Measurements from ENCODE around the gene BNIP3. TPM values are rescaled to one million over a fixed set of nuclear protein-coding genes. Genes with fewer than 3 reads are reported as not detected.

The BNIP3 gene
- total RNA-seq, 1 experiment from 2014 or later = 113 TPM

GRCh38 chr10:132018446-132018845 is 36.7 kb upstream of the BNIP3 start (continued):
- TF ChIP-seq JAZF1 (CRISPR knock-in tag; IDR thresholded peaks at IDR 0.05) (no peak), ERG (CRISPR knock-in tag; IDR thresholded peaks at IDR 0.05) (no peak), NR3C1 (CRISPR knock-in tag; conservative IDR thresholded peaks at IDR 0.05; ENCODE audit: low read depth) (no peak)

- DNase-seq (ENCODE audit: low spot score) (no peak), ATAC-seq (no peak)
- Mint-ChIP-seq H3K4me1 (peaks cover 28% of the 10 kb centered on the region), H3K9me3 (no peaks in the 10 kb centered on the region), H3K36me3 (no peaks in the 10 kb centered on the region), H3K27me3 (ENCODE audit: low read depth) (peaks cover 3% of the 10 kb centered on the region; the same call in 1 of the 2 replicates), H3K27ac (no peak overlapping the region), H3K4me3 (no peak overlapping the region)
- ChIA-PET POLR2A (no interaction called here), CTCF (no interaction called here)
- no peak for TF ChIP-seq ZNF317 (CRISPR knock-in tag; IDR thresholded peaks at IDR 0.05; ENCODE audit: borderline replicate concordance, low read depth)
- no peak for TF ChIP-seq PRRX2 (CRISPR knock-in tag; IDR thresholded peaks at IDR 0.05)
- no peak for TF ChIP-seq NFYB (CRISPR knock-in tag; conservative IDR thresholded peaks at IDR 0.05; ENCODE audit: low read depth)
- TF ChIP-seq ERG (CRISPR knock-in tag; IDR thresholded peaks at IDR 0.05) = no peak
- TF ChIP-seq NFE2L1 (CRISPR knock-in tag; IDR thresholded peaks at IDR 0.05) = no peak
- TF ChIP-seq JAZF1 (CRISPR knock-in tag; IDR thresholded peaks at IDR 0.05) = no peak
- no peak for TF ChIP-seq ZNF121 (CRISPR knock-in tag; IDR thresholded peaks at IDR 0.05)
- TF ChIP-seq ATF6 (CRISPR knock-in tag; IDR thresholded peaks at IDR 0.05) = no peak
- no peak for TF ChIP-seq CREM (CRISPR knock-in tag; IDR thresholded peaks at IDR 0.05)
Measured at GRCh38 chr10:132016514-132016913, 34.8 kb upstream of the BNIP3 start.

GRCh38 chr10:132011445-132011844 is 29.7 kb upstream of the BNIP3 start:
- Mint-ChIP-seq H3K9me3 (no peaks in the 10 kb centered on the region), H3K4me1 (peaks cover 73% of the 10 kb centered on the region), H3K27ac (peak overlapping the region; percentile 49; the same call in 1 of the 2 replicates), H3K4me3 (no peak overlapping the region), H3K27me3 (ENCODE audit: low read depth) (no peaks in the 10 kb centered on the region), H3K36me3 (no peaks in the 10 kb centered on the region)
- CTCF ChIA-PET = interaction anchor here (1.0 to 2.6 kb wide), 3 partner anchors 9 to 12 kb away, joined by 3 to 9 read pairs (median 5); no protein-coding TSS in a partner anchor
- POLR2A ChIA-PET = no interaction called here
- DNase-seq (ENCODE audit: low spot score) (no peak), ATAC-seq (no peak)
- no peak for TF ChIP-seq JAZF1 (CRISPR knock-in tag; IDR thresholded peaks at IDR 0.05)
- TF ChIP-seq FOXK1 (CRISPR knock-in tag; IDR thresholded peaks at IDR 0.05) = no peak

GRCh38 chr10:132011024-132011423 is 29.3 kb upstream of the BNIP3 start:
- TF ChIP-seq ATF3 (CRISPR knock-in tag; conservative IDR thresholded peaks at IDR 0.05) (no peak), CREM (CRISPR knock-in tag; IDR thresholded peaks at IDR 0.05) (no peak)

GRCh38 chr10:132010483-132010882 is 28.8 kb upstream of the BNIP3 start:
- Mint-ChIP-seq H3K27ac (peak overlapping the region; percentile 48), H3K4me1 (peaks cover 68% of the 10 kb centered on the region), H3K9me3 (peaks cover 5% of the 10 kb centered on the region), H3K36me3 (peaks cover 4% of the 10 kb centered on the region), H3K4me3 (peak overlapping the region; percentile 27; the same call in 1 of the 2 replicates), H3K27me3 (ENCODE audit: low read depth) (no peaks in the 10 kb centered on the region)
- CTCF ChIA-PET = interaction anchor here (1.8 to 4.9 kb wide), 3 partner anchors 8 to 12 kb away, joined by 5 to 53 read pairs (median 9); no protein-coding TSS in a partner anchor
- DNase-seq (ENCODE audit: low spot score) = no peak
- POLR2A ChIA-PET = no interaction called here
- ATAC-seq = no peak
- TF ChIP-seq FOXK1 (CRISPR knock-in tag; IDR thresholded peaks at IDR 0.05) = no peak
- no peak for TF ChIP-seq NR1H2 (CRISPR knock-in tag; IDR thresholded peaks at IDR 0.05)
- TF ChIP-seq MXD4 (CRISPR knock-in tag; IDR thresholded peaks at IDR 0.05; ENCODE audit: borderline replicate concordance) = no peak
- no peak for TF ChIP-seq MYBL2 (CRISPR knock-in tag; IDR thresholded peaks at IDR 0.05)
- TF ChIP-seq FOXP1 (CRISPR knock-in tag; IDR thresholded peaks at IDR 0.05; ENCODE audit: borderline replicate concordance) = no peak
- TF ChIP-seq E2F1 (CRISPR knock-in tag; IDR thresholded peaks at IDR 0.05) = no peak
- no peak for TF ChIP-seq CDX4 (CRISPR knock-in tag; IDR thresholded peaks at IDR 0.05; ENCODE audit: borderline replicate concordance)
- no peak for TF ChIP-seq PREB (CRISPR knock-in tag; IDR thresholded peaks at IDR 0.05; ENCODE audit: borderline replicate concordance)

More at GRCh38 chr10:132011024-132011423, 29.3 kb upstream of the BNIP3 start:
- Mint-ChIP-seq H3K27ac (peak overlapping the region; percentile 48), H3K4me1 (peaks cover 71% of the 10 kb centered on the region), H3K4me3 (peak overlapping the region; percentile 27; the same call in 1 of the 2 replicates), H3K9me3 (no peaks in the 10 kb centered on the region), H3K36me3 (no peaks in the 10 kb centered on the region), H3K27me3 (ENCODE audit: low read depth) (no peaks in the 10 kb centered on the region)
- no peak for DNase-seq (ENCODE audit: low spot score)
- CTCF ChIA-PET = interaction anchor here (1.0 to 4.9 kb wide), 4 partner anchors 9 to 12 kb away, joined by 3 to 53 read pairs (median 7); no protein-coding TSS in a partner anchor
- ATAC-seq = no peak
- POLR2A ChIA-PET = no interaction called here

All from WTC11 (cell line).